Right atrium auricular region (tissue), 2 donors: ENCODE measurements around the gene SCRG1. TPM values are rescaled to one million over a fixed set of nuclear protein-coding genes. Genes with fewer than 3 reads are reported as not detected.

ENCODE experiments used
- DNase-seq: peaks from one replicate; pipeline ENCODE4 v3.0.0-alpha.2; 2019; ENCODE audit warnings: low spot score
- H3K27ac ChIP-seq, 2 donors: fragments of 200-600 bp; sonication (generic); 1 replicate in 1 of 2; 2 replicates in 1 of 2; pipeline ENCODE4 v1.5.1; 2016 to 2019
- H3K27me3 ChIP-seq, 2 donors: fragments of 200-600 bp; sonication (generic); one replicate each; pipeline versions ENCODE4 v1.5.1 to v1.6.0; 2017 to 2019
- H3K36me3 ChIP-seq: fragments of 200-600 bp; sonication (generic); one replicate; pipeline ENCODE4 v1.5.1; 2016
- H3K4me1 ChIP-seq, 2 donors: fragments of 200-600 bp; sonication (generic); one replicate each; pipeline versions ENCODE4 v1.5.1 to v1.6.0; 2017 to 2019
- H3K4me3 ChIP-seq, 2 donors: fragments of 200-600 bp; sonication (generic); 1 replicate in 1 of 2; 2 replicates in 1 of 2; pipeline ENCODE4 v1.5.1; 2017 to 2019; ENCODE audit warnings: mild to moderate bottlenecking in 1 of 2, moderate library complexity in 1 of 2
- H3K9me3 ChIP-seq, 2 donors: fragments of 200-600 bp; sonication (generic); one replicate each; pipeline ENCODE4 v1.5.1; 2019
- total RNA-seq, 2 donors: library from RNA; depleted of rRNA; stranded (reverse); fragments of >200 nt; gene quantifications; one replicate each; pipeline ENCODE4 v1.1.0, GENCODE V29; 2016
- TF ChIP-seq, protein P1 (sequence below), 2 donors: fragments of 200-600 bp; sonication (generic); IDR thresholded peaks; one replicate each; pipeline ENCODE4 v1.5.1; 2019; ENCODE audit warnings: antibody characterized with exemption in 2 of 2

Gene SCRG1
- total RNA-seq, 2 donors from 2014 or later = 0.31 to 0.44 TPM

DNA sequence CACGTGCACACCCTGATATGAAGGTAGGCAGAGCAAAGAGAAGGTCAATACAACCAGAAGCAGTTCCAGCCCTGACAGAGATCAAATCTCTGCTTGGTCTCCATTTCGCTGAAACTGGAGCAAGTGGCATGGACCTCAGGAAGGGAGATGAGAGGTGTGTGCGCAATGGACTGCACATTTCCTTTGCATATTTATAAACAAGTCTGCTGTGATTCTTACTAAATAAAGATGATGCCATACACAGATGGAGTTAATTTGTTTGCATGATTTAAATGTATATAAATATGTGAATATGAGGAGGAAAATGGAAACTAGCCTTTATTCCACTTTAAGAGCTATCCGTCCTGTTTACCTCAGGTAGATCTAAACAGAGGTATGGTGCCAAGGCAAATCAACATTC is 2.1 kb upstream of the SCRG1 start:
- no peaks in the 10 kb centered on the region for H3K4me1 ChIP-seq
- H3K27ac ChIP-seq = no peak overlapping the region
- no peak overlapping the region for H3K4me3 ChIP-seq
- H3K9me3 ChIP-seq = no peaks in the 10 kb centered on the region
- no peaks in the 10 kb centered on the region for H3K27me3 ChIP-seq
- TF ChIP-seq, protein P1, sequence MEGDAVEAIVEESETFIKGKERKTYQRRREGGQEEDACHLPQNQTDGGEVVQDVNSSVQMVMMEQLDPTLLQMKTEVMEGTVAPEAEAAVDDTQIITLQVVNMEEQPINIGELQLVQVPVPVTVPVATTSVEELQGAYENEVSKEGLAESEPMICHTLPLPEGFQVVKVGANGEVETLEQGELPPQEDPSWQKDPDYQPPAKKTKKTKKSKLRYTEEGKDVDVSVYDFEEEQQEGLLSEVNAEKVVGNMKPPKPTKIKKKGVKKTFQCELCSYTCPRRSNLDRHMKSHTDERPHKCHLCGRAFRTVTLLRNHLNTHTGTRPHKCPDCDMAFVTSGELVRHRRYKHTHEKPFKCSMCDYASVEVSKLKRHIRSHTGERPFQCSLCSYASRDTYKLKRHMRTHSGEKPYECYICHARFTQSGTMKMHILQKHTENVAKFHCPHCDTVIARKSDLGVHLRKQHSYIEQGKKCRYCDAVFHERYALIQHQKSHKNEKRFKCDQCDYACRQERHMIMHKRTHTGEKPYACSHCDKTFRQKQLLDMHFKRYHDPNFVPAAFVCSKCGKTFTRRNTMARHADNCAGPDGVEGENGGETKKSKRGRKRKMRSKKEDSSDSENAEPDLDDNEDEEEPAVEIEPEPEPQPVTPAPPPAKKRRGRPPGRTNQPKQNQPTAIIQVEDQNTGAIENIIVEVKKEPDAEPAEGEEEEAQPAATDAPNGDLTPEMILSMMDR (IDR thresholded peaks at IDR 0.05) = no peak
- peaks cover 3% of the 10 kb centered on the region for H3K36me3 ChIP-seq
- no peak for DNase-seq

DNA sequence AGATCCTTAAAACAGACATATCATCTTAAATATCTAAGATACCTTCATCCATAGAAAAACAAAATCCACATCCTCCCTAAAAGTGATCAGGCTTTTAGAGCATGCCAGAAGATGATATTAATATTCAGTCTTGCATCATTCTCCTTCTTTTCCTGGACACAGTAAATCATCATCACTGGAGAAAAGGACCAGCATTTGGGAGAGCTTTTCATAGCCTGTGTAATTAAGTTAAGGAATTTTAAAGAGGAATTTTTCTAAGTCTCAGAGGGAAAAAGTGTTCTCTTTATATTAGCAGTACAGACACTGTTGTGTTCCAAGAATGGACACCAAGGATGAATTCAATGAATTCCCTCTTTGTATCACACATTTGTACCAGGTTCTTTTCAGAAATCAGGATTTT is 696 bp downstream of the SCRG1 start:
- no peaks in the 10 kb centered on the region for H3K4me1 ChIP-seq
- H3K27ac ChIP-seq = no peak overlapping the region
- DNase-seq = no peak
- H3K27me3 ChIP-seq = no peaks in the 10 kb centered on the region
- H3K4me3 ChIP-seq = no peak overlapping the region
- no peaks in the 10 kb centered on the region for H3K36me3 ChIP-seq
- TF ChIP-seq, protein P1 (IDR thresholded peaks at IDR 0.05) = no peak
- H3K9me3 ChIP-seq = no peaks in the 10 kb centered on the region

DNA sequence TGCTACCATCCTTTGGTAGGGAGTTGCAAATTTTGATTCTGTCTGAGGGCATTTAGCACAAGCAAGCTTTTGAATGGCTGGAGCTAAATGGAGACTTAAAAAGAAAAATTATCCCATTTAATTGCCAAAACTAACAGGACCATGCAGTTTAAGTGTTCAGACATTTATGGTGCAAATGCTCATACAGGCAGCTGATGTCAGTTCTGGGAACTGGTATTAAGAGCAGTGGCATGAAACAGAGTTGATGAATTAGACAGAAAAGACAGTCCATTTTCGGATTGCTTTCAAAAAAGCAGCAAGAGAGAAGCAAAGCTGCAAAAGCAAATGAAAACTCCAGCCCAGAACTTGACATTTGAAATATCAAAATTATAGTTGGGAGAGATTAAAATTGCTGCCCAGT is 1.3 kb downstream of the SCRG1 start:
- peaks cover 4% of the 10 kb centered on the region for H3K36me3 ChIP-seq
- no peak overlapping the region for H3K4me3 ChIP-seq
- H3K27me3 ChIP-seq = no peaks in the 10 kb centered on the region
- no peak overlapping the region for H3K27ac ChIP-seq
- H3K4me1 ChIP-seq = no peaks in the 10 kb centered on the region
- DNase-seq = no peak
- H3K9me3 ChIP-seq = no peaks in the 10 kb centered on the region
- TF ChIP-seq, protein P1 (IDR thresholded peaks at IDR 0.05) = no peak

DNA sequence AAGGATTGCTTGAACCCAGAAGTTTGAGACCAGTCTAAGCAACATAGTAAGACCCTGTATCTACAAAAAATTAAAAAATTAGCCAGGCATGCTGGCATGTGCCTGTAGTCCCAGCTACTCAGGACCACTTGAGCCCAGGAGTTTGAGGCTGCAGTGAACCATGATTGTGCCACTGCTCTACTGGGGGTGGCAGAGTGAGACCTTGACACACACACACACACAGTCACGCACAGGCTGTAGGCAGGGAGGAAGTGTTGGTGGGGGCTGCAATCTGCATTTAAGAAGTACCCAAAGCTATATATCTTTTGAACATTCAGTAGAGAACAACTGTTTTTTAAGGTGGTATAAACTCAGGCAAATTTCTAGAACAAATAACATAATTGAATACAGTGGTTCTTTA is 7.2 kb downstream of the SCRG1 start:
- Histone ChIP-seq H3K4me1 (no peaks in the 10 kb centered on the region), H3K4me3 (no peak overlapping the region), H3K27ac (no peak overlapping the region), H3K9me3 (no peaks in the 10 kb centered on the region), H3K27me3 (no peaks in the 10 kb centered on the region), H3K36me3 (peaks cover 15% of the 10 kb centered on the region)
- DNase-seq = no peak
- TF ChIP-seq, protein P1 (IDR thresholded peaks at IDR 0.05) = no peak

DNA sequence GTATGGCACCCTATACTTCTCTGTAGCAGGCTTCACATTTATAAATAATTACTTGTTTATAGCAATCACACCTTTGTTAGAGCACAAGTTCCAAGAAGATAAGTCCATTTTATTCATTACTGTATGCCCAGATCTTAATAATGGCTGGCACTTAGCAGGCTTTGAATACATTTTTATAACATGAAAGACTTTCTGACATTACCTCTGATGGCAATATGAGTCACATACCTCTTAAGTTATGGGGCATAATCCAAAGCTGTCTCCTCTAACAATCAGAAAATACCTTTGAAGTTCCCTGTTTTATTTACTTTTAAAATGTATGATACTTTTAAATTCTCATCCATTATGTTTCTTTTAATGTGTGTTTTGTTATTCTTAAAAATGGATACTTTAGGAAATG is 12.2 kb downstream of the SCRG1 start:
- no peak overlapping the region for H3K4me3 ChIP-seq
- H3K27ac ChIP-seq = no peak overlapping the region
- H3K36me3 ChIP-seq = peaks cover 3% of the 10 kb centered on the region
- TF ChIP-seq, protein P1 (IDR thresholded peaks at IDR 0.05) = no peak
- no peaks in the 10 kb centered on the region for H3K9me3 ChIP-seq
- DNase-seq = no peak
- H3K4me1 ChIP-seq = no peaks in the 10 kb centered on the region
- H3K27me3 ChIP-seq = no peaks in the 10 kb centered on the region

DNA sequence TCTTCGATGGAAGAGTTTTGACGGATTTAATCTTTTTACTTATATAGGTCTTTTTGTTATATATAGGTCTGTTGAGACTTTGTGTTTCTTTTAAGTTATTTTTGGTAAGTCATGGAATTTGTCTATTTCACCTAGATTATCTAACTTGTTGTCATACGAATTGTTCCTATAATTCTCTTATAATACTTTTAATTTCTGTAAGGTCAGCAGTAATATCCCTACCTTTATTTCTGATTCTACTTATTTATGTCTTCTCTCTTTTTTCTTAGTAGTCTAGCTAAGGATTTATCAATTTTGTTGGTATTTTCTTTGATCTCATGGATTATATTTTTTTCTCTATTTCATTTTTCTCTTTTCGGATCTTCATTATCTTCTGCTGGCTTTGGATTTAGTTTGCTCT is 16.6 kb downstream of the SCRG1 start:
- no peak for DNase-seq
- Histone ChIP-seq H3K36me3 (no peaks in the 10 kb centered on the region), H3K9me3 (no peaks in the 10 kb centered on the region), H3K27ac (no peak overlapping the region), H3K27me3 (no peaks in the 10 kb centered on the region), H3K4me1 (peaks cover 0 to 5% of the 10 kb centered on the region in 2 donors), H3K4me3 (no peak overlapping the region)
- TF ChIP-seq, protein P1 (IDR thresholded peaks at IDR 0.05) = no peak
